Measurements from ENCODE around the gene ZNF346. TPM values are rescaled to one million over a fixed set of nuclear protein-coding genes. Genes with fewer than 3 reads are reported as not detected.

ZNF346 gene
- total RNA-seq, 2 donors from 2014 or later, result 23.6 to 34.4 TPM

GRCh38 chr5:177003649-177004048, 18.8 kb upstream of the ZNF346 start:
- Histone ChIP-seq H3K4me1 (replicated peaks) (no peaks in the 10 kb centered on the region), H3K4me3 (no peak overlapping the region), H3K9me3 (no peaks in the 10 kb centered on the region), H3K27ac (no peak overlapping the region), H3K36me3 (no peaks in the 10 kb centered on the region), H3K27me3 (replicated peaks; ENCODE audit: insufficient read depth) (no peaks in the 10 kb centered on the region)
- 65% methylated on average over 5 of the region's 5 CpGs for WGBS
- no peak for TF ChIP-seq CTCF (IDR thresholded peaks at IDR 0.05)
- no peak for TF ChIP-seq POLR2AphosphoS5 (IDR thresholded peaks at IDR 0.05)
- no peak for TF ChIP-seq POLR2A (IDR thresholded peaks at IDR 0.05)
- intact Hi-C loops (cut with DNase I), result no loop called here
- no peak for DNase-seq (ENCODE audit: low spot score)

- no peak for TF ChIP-seq CTCF (IDR thresholded peaks at IDR 0.05)
- no peak for TF ChIP-seq POLR2A (IDR thresholded peaks at IDR 0.05)
- TF ChIP-seq POLR2AphosphoS5 (IDR thresholded peaks at IDR 0.05), result no peak
- H3K27me3 ChIP-seq (replicated peaks; ENCODE audit: insufficient read depth), result no peaks in the 10 kb centered on the region
- no peaks in the 10 kb centered on the region for H3K9me3 ChIP-seq
- no peaks in the 10 kb centered on the region for H3K4me1 ChIP-seq (replicated peaks)
- 90% methylated on average over 10 of the region's 10 CpGs for WGBS
- no peak overlapping the region for H3K4me3 ChIP-seq
- DNase-seq (ENCODE audit: low spot score), result no peak
- H3K27ac ChIP-seq, result no peak overlapping the region
- intact Hi-C loops (cut with DNase I), result no loop called here
- no peaks in the 10 kb centered on the region for H3K36me3 ChIP-seq
Observed at GRCh38 chr5:177004961-177005360, 17.5 kb upstream of the ZNF346 start.

GRCh38 chr5:177005619-177006264, 16.8 kb upstream of the ZNF346 start:
- Histone ChIP-seq H3K4me1 (replicated peaks) (no peaks in the 10 kb centered on the region), H3K4me3 (peak overlapping the region; percentile 95), H3K27me3 (replicated peaks; ENCODE audit: insufficient read depth) (no peaks in the 10 kb centered on the region), H3K9me3 (no peaks in the 10 kb centered on the region), H3K27ac (peak overlapping the region; percentile 90 to 91), H3K36me3 (no peaks in the 10 kb centered on the region)
- peak; percentile 53 for DNase-seq (ENCODE audit: low spot score)
- peak in 3 of 4 experiments; percentile 8 to 54 (median 50) for TF ChIP-seq CTCF (IDR thresholded peaks at IDR 0.05)
- TF ChIP-seq POLR2A (IDR thresholded peaks at IDR 0.05), result no peak
- peak; percentile 47 for TF ChIP-seq POLR2AphosphoS5 (IDR thresholded peaks at IDR 0.05)
- 1% methylated on average over 42 of the region's 51 CpGs for WGBS
- intact Hi-C loops (cut with DNase I), result no loop called here

- DNase-seq (ENCODE audit: low spot score), result peak; percentile 84
- Histone ChIP-seq H3K4me1 (replicated peaks) (no peaks in the 10 kb centered on the region), H3K4me3 (peak within 1 kb of the TSS; percentile 95), H3K9me3 (no peaks in the 10 kb centered on the region), H3K27me3 (replicated peaks; ENCODE audit: insufficient read depth) (no peaks in the 10 kb centered on the region), H3K27ac (peak within 1 kb of the TSS; percentile 90 to 91), H3K36me3 (no peaks in the 10 kb centered on the region)
- intact Hi-C loops (cut with DNase I), result no loop called here
- whole genome bisulfite sequencing, result under 1% methylated on average over 26 of the region's 83 CpGs
- peak in 1 of 4 experiments; percentile 16 for TF ChIP-seq CTCF (IDR thresholded peaks at IDR 0.05)
- peak; percentile 83 for TF ChIP-seq POLR2AphosphoS5 (IDR thresholded peaks at IDR 0.05)
- TF ChIP-seq POLR2A (IDR thresholded peaks at IDR 0.05), result peak; percentile 28
Observed at GRCh38 chr5:177006265-177006972, 16.1 kb upstream of the ZNF346 start, which contains the start of gene UIMC1. Gene UIMC1, minus strand, starts transcription at chr5:177006779. Its CDS starts 24,164 bp downstream, at chr5:176982615.

Measured in prostate gland (tissue), 2 donors.